MCF 10A (cell line): ENCODE results near the gene PSME3. TPM values are rescaled to one million over a fixed set of nuclear protein-coding genes. Genes with fewer than 3 reads are reported as not detected.
A peak's percentile ranks its signal among the peaks of the same experiment; 100 is the strongest.

Source experiments
- BruUV-seq: library from RNA; stranded (reverse); fragments of 400-500 nt; replicated peaks from 2 replicates; lab custom pipeline; 2021; lab: Mats Ljungman, UMichigan
- CTCF ChIA-PET: fragments of 300-600 bp; sonication (Branson Sonifier 250); formaldehyde crosslinking; extraction: SDS; loops from one replicate; lab custom pipeline; 2021; ENCODE audit warnings: antibody characterized with exemption, inconsistent platforms; lab: Yijun Ruan, JAX
- POLR2A ChIA-PET: fragments of 300-600, 350-650 bp; sonication (Branson Sonifier 250); formaldehyde crosslinking; extraction: SDS; loops from one replicate; lab custom pipeline; 2020; ENCODE audit warnings: antibody characterized with exemption, inconsistent platforms; lab: Yijun Ruan, JAX
- DNase-seq: peaks from one replicate; pipeline ENCODE4 v3.0.0-alpha.2; 2018; ENCODE audit not compliant: unreplicated experiment
- H3K27ac Mint-ChIP-seq: one replicate; pipeline ENCODE4 v1.8.0; 2022; ENCODE audit warnings: mild to moderate bottlenecking, low read depth, mixed read lengths; ENCODE audit not compliant: unreplicated experiment
- H3K27me3 Mint-ChIP-seq: one replicate; pipeline ENCODE4 v1.8.0; 2022; ENCODE audit warnings: mixed read lengths; ENCODE audit not compliant: insufficient read depth, unreplicated experiment
- H3K36me3 Mint-ChIP-seq: one replicate; pipeline ENCODE4 v1.8.0; 2022; ENCODE audit warnings: mild to moderate bottlenecking, moderate library complexity, mixed read lengths; ENCODE audit not compliant: insufficient read depth, unreplicated experiment
- H3K4me1 Mint-ChIP-seq: one replicate; pipeline ENCODE4 v1.8.0; 2022; ENCODE audit warnings: mixed read lengths; ENCODE audit not compliant: insufficient read depth, unreplicated experiment
- H3K4me3 Mint-ChIP-seq: one replicate; pipeline ENCODE4 v1.8.0; 2022; ENCODE audit warnings: mild to moderate bottlenecking, moderate library complexity, mixed read lengths; ENCODE audit not compliant: unreplicated experiment
- H3K9me3 Mint-ChIP-seq: one replicate; pipeline ENCODE4 v1.8.0; 2022; ENCODE audit warnings: mixed read lengths; ENCODE audit not compliant: unreplicated experiment
- CTCF ChIP-seq: fragments of 200-600 bp; IDR thresholded peaks from one replicate; pipeline ENCODE4 v1.8.0; 2022; ENCODE audit warnings: antibody characterized with exemption, mild to moderate bottlenecking; ENCODE audit not compliant: unreplicated experiment
- intact Hi-C: fragments of 100-400 bp; cut with micrococcal nuclease; formaldehyde crosslinking; loops from 2 replicates; pipeline ENCODE4 v1.14.1; 2022
- total RNA-seq: library from RNA; stranded (reverse); gene quantifications from 2 replicates; pipeline ENCODE4 v1.2.3, GENCODE V29; 2022

PSME3 gene
- total RNA-seq, 1 experiment from 2014 or later = 220 TPM

GRCh38 chr17:42803074-42803883, 29.9 kb upstream of the PSME3 start:
- Mint-ChIP-seq H3K4me3 (no peak overlapping the region), H3K9me3 (no peaks in the 10 kb centered on the region), H3K27ac (no peak overlapping the region), H3K36me3 (peaks cover 6% of the 10 kb centered on the region), H3K4me1 (peaks cover 5% of the 10 kb centered on the region), H3K27me3 (no peaks in the 10 kb centered on the region)
- DNase-seq = no peak
- POLR2A ChIA-PET = interaction anchor here (0.7 kb wide), 1 partner anchor 19 kb away, joined by 3 read pairs; no protein-coding TSS in a partner anchor
- CTCF ChIA-PET = interaction anchor here (0.5 to 2.5 kb wide), 5 partner anchors 12 to 121 kb away, joined by 3 to 9 read pairs (median 3); no protein-coding TSS in a partner anchor
- intact Hi-C loops = no loop called here
- TF ChIP-seq CTCF = no peak
- BruUV-seq = no TSS peak

- intact Hi-C loops = no loop called here
- DNase-seq = no peak
- TF ChIP-seq CTCF = no peak
- BruUV-seq = no TSS peak
- Mint-ChIP-seq H3K27me3 (no peaks in the 10 kb centered on the region), H3K36me3 (peaks cover 10% of the 10 kb centered on the region), H3K4me3 (no peak overlapping the region), H3K27ac (no peak overlapping the region), H3K9me3 (no peaks in the 10 kb centered on the region), H3K4me1 (peaks cover 6% of the 10 kb centered on the region)
- ChIA-PET POLR2A (interaction anchor here (0.6 to 1.2 kb wide), 2 partner anchors 11 to 19 kb away, joined by 3 read pairs; no protein-coding TSS in a partner anchor), CTCF (interaction anchor here (0.8 to 2.5 kb wide), 2 partner anchors 15 to 17 kb away, joined by 4 to 9 read pairs; no protein-coding TSS in a partner anchor)
Observed at GRCh38 chr17:42804918-42805367, 28.3 kb upstream of the PSME3 start.

- ChIA-PET CTCF (interaction anchor here (0.9 to 1.5 kb wide), 2 partner anchors 9 to 14 kb away, joined by 3 to 4 read pairs; no protein-coding TSS in a partner anchor), POLR2A (interaction anchor here (0.8 to 1.2 kb wide), 3 partner anchors 9 to 20 kb away, joined by 3 to 4 read pairs (median 3); partner anchors contain the start of gene BECN1)
- Mint-ChIP-seq H3K4me3 (no peak overlapping the region), H3K36me3 (peaks cover 23% of the 10 kb centered on the region), H3K27me3 (no peaks in the 10 kb centered on the region), H3K4me1 (peaks cover 6% of the 10 kb centered on the region), H3K27ac (no peak overlapping the region), H3K9me3 (no peaks in the 10 kb centered on the region)
- no peak for DNase-seq
- no TSS peak for BruUV-seq
- intact Hi-C loops = no loop called here
- TF ChIP-seq CTCF = no peak
Observed at GRCh38 chr17:42806249-42806648, 26.9 kb upstream of the PSME3 start.

GRCh38 chr17:42809250-42809649, 23.9 kb upstream of the PSME3 start:
- no peak overlapping the region for H3K4me3 Mint-ChIP-seq
- H3K9me3 Mint-ChIP-seq = no peaks in the 10 kb centered on the region
- no peaks in the 10 kb centered on the region for H3K27me3 Mint-ChIP-seq
- POLR2A ChIA-PET = interaction anchor here (0.7 to 2.9 kb wide), 9 partner anchors 11 to 189 kb away, joined by 3 to 18 read pairs (median 3); partner anchors contain the start of genes BECN1, CNTD1, COA3 and PSME3
- CTCF ChIA-PET = interaction anchor here (0.6 to 1.3 kb wide), 3 partner anchors 9 to 237 kb away, joined by 3 to 6 read pairs (median 3); no protein-coding TSS in a partner anchor
- BruUV-seq = no TSS peak
- peaks cover 6% of the 10 kb centered on the region for H3K4me1 Mint-ChIP-seq
- peaks cover 52% of the 10 kb centered on the region for H3K36me3 Mint-ChIP-seq
- no peak overlapping the region for H3K27ac Mint-ChIP-seq
- TF ChIP-seq CTCF = no peak
- DNase-seq = peak; percentile 82
- intact Hi-C loops = no loop called here
